Right lobe of liver (tissue), 4 donors: ENCODE data around the gene MAPKAPK3.

Experiments used
- POLR2A ChIP-seq: fragments of 450-650 bp; IDR thresholded peaks from one replicate; pipeline ENCODE4 v1.6.1; 2017; ENCODE audit warnings: antibody characterized with exemption, mild to moderate bottlenecking
- TF ChIP-seq, protein P1 (sequence below), 4 donors: fragments of 200-600 bp in 3 of 4; fragments of 450-650 bp in 1 of 4; IDR thresholded peaks; one replicate each; pipeline versions ENCODE4 v1.5.1 to v1.8.0; 2016 to 2022; ENCODE audit warnings: antibody characterized with exemption in 4 of 4, mild to moderate bottlenecking in 2 of 4
- donor health status: DM: no; HTN: no; CAD: no.
- donor health status: DM: no; HTN: no; CAD: no.
- donor health status: DM: no; HTN: yes; CAD: no.

DNA sequence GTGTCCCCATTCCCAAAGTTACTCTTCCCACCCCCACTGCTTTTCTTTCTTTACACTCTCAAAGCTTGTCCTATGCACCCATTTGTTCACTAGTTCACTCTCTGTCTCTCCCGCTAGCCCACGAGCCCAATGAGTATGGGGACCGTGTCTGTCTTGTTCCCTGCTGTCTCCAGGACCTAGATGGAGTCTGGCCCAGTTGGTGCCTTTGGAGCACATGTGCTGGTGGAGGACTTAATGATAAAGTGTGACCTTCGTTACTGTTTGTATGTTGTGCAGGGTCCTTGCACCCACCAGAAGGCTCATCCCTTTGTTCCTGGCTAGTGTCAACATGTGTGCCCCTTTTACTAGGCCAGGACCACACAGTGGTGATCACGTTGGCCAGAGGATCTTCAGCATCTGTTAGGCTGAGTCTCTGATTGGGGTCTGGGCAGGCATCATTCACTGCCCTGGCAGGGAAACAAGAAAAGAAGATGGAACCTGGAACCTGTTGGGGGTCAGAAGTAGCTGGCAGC, 12.8 kb upstream of the MAPKAPK3 start:
- TF ChIP-seq, protein P1, sequence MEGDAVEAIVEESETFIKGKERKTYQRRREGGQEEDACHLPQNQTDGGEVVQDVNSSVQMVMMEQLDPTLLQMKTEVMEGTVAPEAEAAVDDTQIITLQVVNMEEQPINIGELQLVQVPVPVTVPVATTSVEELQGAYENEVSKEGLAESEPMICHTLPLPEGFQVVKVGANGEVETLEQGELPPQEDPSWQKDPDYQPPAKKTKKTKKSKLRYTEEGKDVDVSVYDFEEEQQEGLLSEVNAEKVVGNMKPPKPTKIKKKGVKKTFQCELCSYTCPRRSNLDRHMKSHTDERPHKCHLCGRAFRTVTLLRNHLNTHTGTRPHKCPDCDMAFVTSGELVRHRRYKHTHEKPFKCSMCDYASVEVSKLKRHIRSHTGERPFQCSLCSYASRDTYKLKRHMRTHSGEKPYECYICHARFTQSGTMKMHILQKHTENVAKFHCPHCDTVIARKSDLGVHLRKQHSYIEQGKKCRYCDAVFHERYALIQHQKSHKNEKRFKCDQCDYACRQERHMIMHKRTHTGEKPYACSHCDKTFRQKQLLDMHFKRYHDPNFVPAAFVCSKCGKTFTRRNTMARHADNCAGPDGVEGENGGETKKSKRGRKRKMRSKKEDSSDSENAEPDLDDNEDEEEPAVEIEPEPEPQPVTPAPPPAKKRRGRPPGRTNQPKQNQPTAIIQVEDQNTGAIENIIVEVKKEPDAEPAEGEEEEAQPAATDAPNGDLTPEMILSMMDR (IDR thresholded peaks at IDR 0.05): no peak
- no peak for TF ChIP-seq POLR2A
